ENCODE results near the gene KIRREL2.
"Not testable (repeated sequence)": the region's sequence is repeated elsewhere in the genome, so short reads cannot be mapped to it uniquely, and the experiment has no call there.

Gene KIRREL2

GRCh38 chr19:35870124-35870736 is 13.5 kb downstream of the KIRREL2 start:
- DNase-seq (ENCODE audit: low read depth): not testable (repeated sequence)

GRCh38 chr19:35870798-35871197 is 14.1 kb downstream of the KIRREL2 start:
- DNase-seq (ENCODE audit: low read depth): no peak

- no peak for DNase-seq (ENCODE audit: low read depth)
These were observed 14.9 kb downstream of the KIRREL2 start for GRCh38 chr19:35871611-35872010.

GRCh38 chr19:35872180-35872579 is 15.5 kb downstream of the KIRREL2 start:
- no peak for DNase-seq (ENCODE audit: low read depth)

- DNase-seq (ENCODE audit: low read depth): no peak
These were observed 17.8 kb downstream of the KIRREL2 start for GRCh38 chr19:35874392-35874930.

GRCh38 chr19:35879068-35879467 is 22.4 kb downstream of the KIRREL2 start:
- no peak for DNase-seq (ENCODE audit: low read depth)

- no peak for DNase-seq (ENCODE audit: low read depth)
These were observed 23.1 kb downstream of the KIRREL2 start for GRCh38 chr19:35879770-35880317.

GRCh38 chr19:35882114-35882832 is 25.6 kb downstream of the KIRREL2 start:
- DNase-seq (ENCODE audit: low read depth): no peak

- no peak for DNase-seq (ENCODE audit: low read depth)
These were observed 27.2 kb downstream of the KIRREL2 start for GRCh38 chr19:35883882-35884281.

- no peak for DNase-seq (ENCODE audit: low read depth)
These were observed 28.6 kb downstream of the KIRREL2 start for GRCh38 chr19:35885225-35885738.

GRCh38 chr19:35885904-35886303 is 29.2 kb downstream of the KIRREL2 start:
- DNase-seq (ENCODE audit: low read depth): no peak

- no peak for DNase-seq (ENCODE audit: low read depth)
These were observed 30.5 kb downstream of the KIRREL2 start for GRCh38 chr19:35887197-35887596.

- no peak for DNase-seq (ENCODE audit: low read depth)
These were observed 31.7 kb downstream of the KIRREL2 start for GRCh38 chr19:35888398-35888797.

- DNase-seq (ENCODE audit: low read depth): no peak
These were observed 32.8 kb downstream of the KIRREL2 start for GRCh38 chr19:35889370-35890112.

GRCh38 chr19:35890113-35890650 is 33.5 kb downstream of the KIRREL2 start:
- DNase-seq (ENCODE audit: low read depth): no peak

- DNase-seq (ENCODE audit: low read depth): not testable (repeated sequence)
These were observed 35.1 kb downstream of the KIRREL2 start for GRCh38 chr19:35891819-35892218.

- no peak for DNase-seq (ENCODE audit: low read depth)
These were observed 37.6 kb downstream of the KIRREL2 start for GRCh38 chr19:35894342-35894741.

GRCh38 chr19:35895911-35896642 is 39.4 kb downstream of the KIRREL2 start:
- DNase-seq (ENCODE audit: low read depth): no peak

GRCh38 chr19:35896643-35897040 is 39.9 kb downstream of the KIRREL2 start:
- DNase-seq (ENCODE audit: low read depth): no peak

GRCh38 chr19:35897706-35898451 is 41.2 kb downstream of the KIRREL2 start:
- DNase-seq (ENCODE audit: low read depth): no peak

GRCh38 chr19:35898499-35898809 is 41.7 kb downstream of the KIRREL2 start:
- no peak for DNase-seq (ENCODE audit: low read depth)

All from stimulated activated CD8-positive, alpha-beta memory T cell treated with anti-CD3 and anti-CD28 coated beads, Interleukin-12 subunit alpha, Interleukin-12 subunit beta, amount 100 ng/mL, for 4 hours (primary cell).